ENCODE measurements around the gene FLYWCH2.

DNA sequence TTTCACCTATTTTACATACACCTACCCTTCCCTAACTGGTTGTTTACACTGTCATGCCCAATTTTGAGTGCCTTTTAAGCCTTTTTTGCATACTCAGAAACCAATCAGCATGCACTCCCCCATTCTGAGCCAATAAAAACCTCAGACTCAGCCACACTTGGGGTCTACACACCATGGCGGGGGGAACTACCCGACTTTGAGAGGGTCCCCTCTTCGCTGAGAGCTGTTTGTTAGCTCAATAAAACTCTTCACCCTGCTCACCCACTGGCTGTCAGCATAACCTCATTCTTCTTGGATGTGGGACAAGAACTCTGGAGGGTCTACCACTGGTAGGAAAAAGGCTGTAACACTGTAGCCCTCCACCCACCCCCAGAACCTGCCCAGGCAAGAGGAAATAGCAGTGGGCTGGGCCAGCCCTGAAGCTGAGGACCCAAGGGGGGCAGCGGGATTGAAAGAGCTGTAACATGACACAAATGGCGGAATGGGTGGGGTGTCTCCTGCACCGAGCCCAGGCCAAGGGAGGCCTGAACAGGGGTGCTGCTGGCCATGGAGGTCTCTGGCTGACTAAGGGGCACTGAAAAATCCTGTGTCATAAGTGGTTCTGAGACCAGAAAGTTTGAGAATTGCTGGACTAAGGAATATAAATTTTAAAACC is 3.0 kb upstream of the FLYWCH2 start:
- TF ChIP-seq EZH2 (IDR thresholded peaks at IDR 0.05) (no peak), POLR2AphosphoS5 (IDR thresholded peaks at IDR 0.05; ENCODE audit: borderline replicate concordance, low read depth, low read length) (no peak), FOXP2 (optimal IDR thresholded peaks at IDR 0.05; ENCODE audit: control extremely low read depth, extremely low read length, insufficient read depth) (no peak)

Measured in SK-N-MC (cell line).